Measurements from ENCODE around the gene ZCCHC17.

ZCCHC17 gene

GRCh38 chr1:31393463-31393862 is 96.6 kb downstream of the ZCCHC17 start:
- H3K4me3 ChIP-seq (ENCODE audit: low read depth, low read length) = no peak overlapping the region
- TF ChIP-seq, protein P1, sequence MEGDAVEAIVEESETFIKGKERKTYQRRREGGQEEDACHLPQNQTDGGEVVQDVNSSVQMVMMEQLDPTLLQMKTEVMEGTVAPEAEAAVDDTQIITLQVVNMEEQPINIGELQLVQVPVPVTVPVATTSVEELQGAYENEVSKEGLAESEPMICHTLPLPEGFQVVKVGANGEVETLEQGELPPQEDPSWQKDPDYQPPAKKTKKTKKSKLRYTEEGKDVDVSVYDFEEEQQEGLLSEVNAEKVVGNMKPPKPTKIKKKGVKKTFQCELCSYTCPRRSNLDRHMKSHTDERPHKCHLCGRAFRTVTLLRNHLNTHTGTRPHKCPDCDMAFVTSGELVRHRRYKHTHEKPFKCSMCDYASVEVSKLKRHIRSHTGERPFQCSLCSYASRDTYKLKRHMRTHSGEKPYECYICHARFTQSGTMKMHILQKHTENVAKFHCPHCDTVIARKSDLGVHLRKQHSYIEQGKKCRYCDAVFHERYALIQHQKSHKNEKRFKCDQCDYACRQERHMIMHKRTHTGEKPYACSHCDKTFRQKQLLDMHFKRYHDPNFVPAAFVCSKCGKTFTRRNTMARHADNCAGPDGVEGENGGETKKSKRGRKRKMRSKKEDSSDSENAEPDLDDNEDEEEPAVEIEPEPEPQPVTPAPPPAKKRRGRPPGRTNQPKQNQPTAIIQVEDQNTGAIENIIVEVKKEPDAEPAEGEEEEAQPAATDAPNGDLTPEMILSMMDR (IDR thresholded peaks at IDR 0.05; ENCODE audit: low read depth, low read length) = no peak

GRCh38 chr1:31394584-31395193 is 97.9 kb downstream of the ZCCHC17 start:
- peak overlapping the region; percentile 21; the same call in 1 of the 2 replicates for H3K4me3 ChIP-seq (ENCODE audit: low read depth, low read length)
- TF ChIP-seq, protein P1 (IDR thresholded peaks at IDR 0.05; ENCODE audit: low read depth, low read length) = peak; percentile 65

DNA sequence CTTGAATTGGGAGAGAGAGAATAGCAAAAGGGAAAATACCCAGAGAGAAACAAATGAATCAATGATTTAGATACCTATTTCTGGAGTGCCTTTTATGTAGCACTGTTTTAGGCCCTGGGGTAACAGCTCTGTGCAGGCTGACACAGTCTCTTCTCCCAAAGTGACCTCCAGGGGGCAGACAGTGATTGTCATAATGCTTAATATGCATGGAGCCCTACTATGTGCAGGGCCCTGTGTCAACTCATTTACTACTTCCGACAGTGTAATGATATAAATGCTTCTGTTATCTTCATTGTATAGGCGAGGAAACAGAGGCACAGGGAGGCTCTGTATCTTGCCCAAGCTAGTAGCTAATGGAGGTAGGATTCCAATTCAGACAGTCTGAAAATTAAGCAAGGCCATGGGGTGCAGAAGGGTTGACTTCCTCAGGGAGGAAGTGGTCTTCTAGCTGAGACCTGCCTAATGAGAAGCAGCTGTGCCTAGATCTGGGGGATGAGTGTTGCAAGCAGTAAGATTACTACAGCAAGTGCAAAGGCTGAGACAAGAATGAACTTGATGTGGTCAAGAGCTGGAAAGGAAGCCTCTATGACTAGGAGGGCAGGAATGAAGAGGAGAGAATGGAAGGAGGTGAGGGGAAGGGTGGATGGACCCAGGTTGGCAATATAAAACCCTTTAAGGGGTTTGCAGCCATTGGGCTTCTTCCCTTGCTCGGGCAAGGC is 100.0 kb downstream of the ZCCHC17 start:
- no peak overlapping the region for H3K4me3 ChIP-seq (ENCODE audit: low read depth, low read length)
- TF ChIP-seq, protein P1 (IDR thresholded peaks at IDR 0.05; ENCODE audit: low read depth, low read length) = peak; percentile 40

DNA sequence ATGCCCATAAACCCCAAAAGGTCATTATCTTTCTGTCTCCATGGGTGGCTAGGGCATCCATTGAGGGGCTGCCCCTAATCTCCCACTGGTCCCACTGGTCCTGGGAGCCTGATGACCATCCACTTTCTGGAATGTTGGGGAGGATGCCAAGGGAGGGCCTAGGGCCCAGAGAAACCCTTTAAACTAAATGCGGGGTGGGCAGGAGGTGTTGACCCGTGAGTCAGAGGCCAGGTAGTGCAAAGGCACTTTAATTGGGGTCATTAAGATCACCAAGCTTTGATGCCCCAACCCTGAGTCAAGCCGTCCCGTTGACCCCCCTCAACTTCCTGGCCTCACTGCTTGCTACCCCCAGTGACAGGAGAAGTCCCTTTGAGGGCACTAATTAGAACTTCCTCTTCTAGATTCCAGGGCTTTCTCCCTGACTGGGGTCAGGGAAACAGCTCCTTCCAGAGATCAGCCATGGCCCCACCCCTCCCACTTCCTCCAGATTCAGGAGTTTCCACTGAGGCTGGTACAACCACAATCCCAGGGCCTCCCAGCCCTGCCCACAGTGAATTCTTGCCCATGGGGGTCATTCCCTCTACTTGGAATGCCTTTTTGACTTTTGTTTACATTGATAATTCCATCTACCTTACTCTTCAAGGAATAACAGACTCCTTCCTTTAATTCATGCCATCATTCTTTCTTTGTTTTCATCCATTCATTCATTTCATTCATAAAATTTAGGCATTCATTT is 100.7 kb downstream of the ZCCHC17 start:
- H3K4me3 ChIP-seq (ENCODE audit: low read depth, low read length) = no peak overlapping the region
- TF ChIP-seq, protein P1 (IDR thresholded peaks at IDR 0.05; ENCODE audit: low read depth, low read length) = no peak

DNA sequence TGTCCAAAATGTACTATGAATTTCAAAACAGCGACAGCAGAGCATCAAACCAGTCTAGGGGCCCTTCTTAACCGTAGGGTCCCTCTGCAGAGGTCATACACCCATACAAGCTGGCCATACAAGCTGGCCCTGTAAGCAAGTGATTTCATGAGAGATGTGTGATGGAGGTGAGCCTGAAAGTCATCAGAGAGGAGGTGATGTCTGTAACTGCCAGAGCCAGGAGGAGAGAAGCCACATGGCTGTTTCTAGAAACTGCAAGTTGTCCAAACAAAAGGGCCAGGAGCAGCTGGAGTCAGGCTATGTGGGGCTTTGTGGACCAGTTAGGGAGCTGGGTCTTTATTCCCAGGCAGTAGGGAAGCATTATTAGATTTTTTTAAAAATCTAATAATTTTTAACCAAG is 101.4 kb downstream of the ZCCHC17 start:
- H3K4me3 ChIP-seq (ENCODE audit: low read depth, low read length) = no peak overlapping the region
- TF ChIP-seq, protein P1 (IDR thresholded peaks at IDR 0.05; ENCODE audit: low read depth, low read length) = no peak

DNA sequence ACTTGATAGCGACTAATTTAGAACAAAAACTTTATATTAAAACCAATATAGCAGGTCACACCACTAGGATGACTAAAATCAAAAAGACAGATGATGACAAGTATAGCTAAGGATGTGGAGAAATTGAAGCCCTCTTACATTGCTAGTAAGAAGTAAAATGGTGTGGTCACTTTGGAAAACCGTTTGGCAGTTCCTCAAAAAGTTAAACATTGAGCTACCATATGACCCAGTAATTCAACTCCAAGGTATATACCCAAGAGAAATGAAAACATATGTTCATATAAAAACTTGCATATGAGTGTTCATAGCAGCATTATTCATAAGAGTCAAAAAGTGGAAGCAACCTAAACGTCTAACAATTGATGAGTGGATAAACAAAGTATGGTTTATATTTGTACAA is 103.1 kb downstream of the ZCCHC17 start:
- H3K4me3 ChIP-seq (ENCODE audit: low read depth, low read length) = no peak overlapping the region
- TF ChIP-seq, protein P1 (IDR thresholded peaks at IDR 0.05; ENCODE audit: low read depth, low read length) = no peak

- TF ChIP-seq, protein P1 (IDR thresholded peaks at IDR 0.05; ENCODE audit: low read depth, low read length) = no peak
- H3K4me3 ChIP-seq (ENCODE audit: low read depth, low read length) = no peak overlapping the region
These were observed 103.6 kb downstream of the ZCCHC17 start for GRCh38 chr1:31400393-31400792.
